OCI-LY7 (cell line): ENCODE data around the gene ESRP2. TPM values are rescaled to one million over a fixed set of nuclear protein-coding genes. Genes with fewer than 3 reads are reported as not detected.

ENCODE experiments used
- BruUV-seq: library from RNA; stranded (reverse); fragments of 400-500 nt; replicated peaks from 2 replicates; lab custom pipeline; 2021; lab: Mats Ljungman, UMichigan
- CTCF ChIA-PET: fragments of 300-600 bp; sonication (Branson Sonifier 250); formaldehyde crosslinking; loops from one replicate; lab custom pipeline; 2022; ENCODE audit warnings: antibody characterized with exemption; ENCODE audit not compliant: unreplicated experiment; lab: Charles Lee
- POLR2A ChIA-PET: fragments of 300-600 bp; sonication (Branson Sonifier 250); formaldehyde crosslinking; loops from one replicate; lab custom pipeline; 2022; ENCODE audit warnings: antibody characterized with exemption; lab: Charles Lee
- DNase-seq: peaks from one replicate; pipeline ENCODE4 v3.0.0-alpha.2; 2015; ENCODE audit warnings: low spot score
- H2AFZ ChIP-seq: fragments of 200-600 bp; sonication (generic), shearing (Covaris generic); 2 replicates; pipeline ENCODE4 v1.6.1; 2014; ENCODE audit warnings: mild to moderate bottlenecking, antibody characterized with exemption, low read length, moderate library complexity
- H3K27ac ChIP-seq: fragments of 200-600 bp; sonication (generic); 2 replicates; pipeline ENCODE4 v1.5.1; 2014; ENCODE audit warnings: mixed run types, low read depth, mild to moderate bottlenecking, moderate library complexity, low read length, inconsistent platforms; ENCODE audit not compliant: poor library complexity, severe bottlenecking
- H3K36me3 ChIP-seq: fragments of 200-600 bp; sonication (generic); 2 replicates; pipeline ENCODE4 v1.6.1; 2014; ENCODE audit warnings: mild to moderate bottlenecking, antibody characterized with exemption, low read length, moderate library complexity, mixed read lengths; ENCODE audit not compliant: insufficient read depth
- H3K4me1 ChIP-seq: fragments of 200-600 bp; sonication (generic); 2 replicates; pipeline ENCODE4 v1.5.1; 2014; ENCODE audit warnings: mild to moderate bottlenecking, low read length; ENCODE audit not compliant: insufficient read depth, poor library complexity, severe bottlenecking
- H3K4me2 ChIP-seq: fragments of 200-600 bp; sonication (generic); 2 replicates; pipeline ENCODE4 v1.6.1; 2014; ENCODE audit warnings: mild to moderate bottlenecking, low read length
- H3K4me3 ChIP-seq: fragments of 200-600 bp; sonication (generic); 2 replicates; pipeline ENCODE4 v1.5.1; 2014; ENCODE audit warnings: mild to moderate bottlenecking, low read depth, low read length; ENCODE audit not compliant: poor library complexity, severe bottlenecking
- H3K79me2 ChIP-seq: fragments of 200-600 bp; sonication (generic); 2 replicates; pipeline ENCODE4 v1.6.1; 2016; ENCODE audit warnings: low read depth, mild to moderate bottlenecking, low read length, moderate library complexity, mixed read lengths; ENCODE audit not compliant: insufficient read depth
- H3K9me2 ChIP-seq: fragments of 200-600 bp; sonication (generic); 2 replicates; pipeline ENCODE4 v1.6.1; 2016; ENCODE audit warnings: mild to moderate bottlenecking, low read length, mixed read lengths; ENCODE audit not compliant: insufficient read depth
- H3K9me3 ChIP-seq: fragments of 200-600 bp; sonication (generic); 2 replicates; pipeline ENCODE4 v1.6.1; 2014; ENCODE audit warnings: mild to moderate bottlenecking, mixed run types, low read length, mixed read lengths
- H4K20me1 ChIP-seq: fragments of 200-600 bp; sonication (generic); 2 replicates; pipeline ENCODE4 v1.6.1; 2014; ENCODE audit warnings: mild to moderate bottlenecking, antibody characterized with exemption, low read length, moderate library complexity, mixed read lengths; ENCODE audit not compliant: insufficient read depth
- EZH2phosphoT487 ChIP-seq: fragments of 200-600 bp; sonication (generic); IDR thresholded peaks from 2 replicates; pipeline ENCODE4 v1.6.1; 2018; ENCODE audit warnings: low read depth, borderline replicate concordance, mild to moderate bottlenecking, mixed run types, antibody characterized with exemption, low read length, moderate library complexity, mixed read lengths
- intact Hi-C: fragments of 100-400 bp; cut with micrococcal nuclease; formaldehyde crosslinking; loops from one replicate; pipeline ENCODE4 v1.10.0; 2022; ENCODE audit not compliant: unreplicated experiment
- total RNA-seq, 2 experiments: library from RNA; depleted of rRNA in 1 of 2; stranded (reverse); fragments of >200 nt in 1 of 2; shearing (Covaris generic) in 1 of 2; gene quantifications; 2 replicates each; pipeline ENCODE4 v1.2.3, GENCODE V29; 2014 to 2022
- TF ChIP-seq, protein P1 (sequence below): fragments of 200-600 bp; sonication (generic); conservative IDR thresholded peaks from 2 replicates; pipeline ENCODE4 v1.5.1; 2014; ENCODE audit warnings: mild to moderate bottlenecking, antibody characterized with exemption, low read length, moderate library complexity, mixed read lengths

The ESRP2 gene
- total RNA-seq, 2 experiments from 2014 or later = not detected

DNA sequence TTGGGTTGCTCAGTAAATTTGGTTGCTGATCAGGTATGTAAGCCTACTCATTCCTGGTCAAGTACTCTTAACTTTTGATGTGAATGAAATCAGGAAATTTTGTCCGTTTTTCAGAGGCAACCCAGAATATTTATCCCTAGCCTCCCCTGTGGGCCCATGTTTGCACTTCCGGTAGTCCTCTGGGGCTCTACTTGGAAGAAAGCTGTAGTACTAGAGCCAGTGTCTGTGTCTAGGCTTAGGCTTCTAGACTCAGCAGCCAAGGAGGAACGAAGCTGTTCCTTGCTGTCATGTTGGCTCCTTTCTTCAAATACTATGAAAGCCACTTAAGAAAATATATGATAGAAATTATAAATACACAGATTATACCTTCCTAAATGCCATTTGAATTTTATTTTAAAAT lies 21.2 kb downstream of the ESRP2 start:
- CTCF ChIA-PET = no interaction called here

DNA sequence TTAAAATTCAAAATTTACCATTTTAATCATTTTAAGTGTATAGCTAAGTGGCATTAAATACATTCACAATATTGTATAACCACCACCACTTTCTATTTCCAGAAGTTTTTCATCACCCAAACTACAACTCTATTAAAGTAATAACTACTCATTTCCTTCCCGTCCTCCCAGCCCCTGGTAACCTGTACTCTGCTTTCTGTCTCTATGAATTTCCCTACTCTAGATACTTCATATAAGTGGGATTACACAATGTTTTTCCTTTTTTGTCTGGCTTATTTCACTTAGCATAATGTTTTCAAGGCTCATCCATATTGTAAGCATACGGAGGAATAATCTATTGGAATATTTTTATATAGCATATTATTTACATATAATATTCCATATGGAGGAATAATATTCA lies 29.7 kb downstream of the ESRP2 start:
- Histone ChIP-seq H3K4me2 (no peak overlapping the region), H3K9me3 (no peaks in the 10 kb centered on the region), H3K79me2 (peaks cover 4% of the 10 kb centered on the region; the same call in 1 of the 2 replicates), H3K4me1 (no peaks in the 10 kb centered on the region), H4K20me1 (no peaks in the 10 kb centered on the region), H3K9me2 (no peaks in the 10 kb centered on the region), H3K36me3 (peaks cover 16% of the 10 kb centered on the region), H2AFZ (no peak overlapping the region), H3K27ac (no peak overlapping the region), H3K4me3 (no peak overlapping the region)
- TF ChIP-seq, protein P1, sequence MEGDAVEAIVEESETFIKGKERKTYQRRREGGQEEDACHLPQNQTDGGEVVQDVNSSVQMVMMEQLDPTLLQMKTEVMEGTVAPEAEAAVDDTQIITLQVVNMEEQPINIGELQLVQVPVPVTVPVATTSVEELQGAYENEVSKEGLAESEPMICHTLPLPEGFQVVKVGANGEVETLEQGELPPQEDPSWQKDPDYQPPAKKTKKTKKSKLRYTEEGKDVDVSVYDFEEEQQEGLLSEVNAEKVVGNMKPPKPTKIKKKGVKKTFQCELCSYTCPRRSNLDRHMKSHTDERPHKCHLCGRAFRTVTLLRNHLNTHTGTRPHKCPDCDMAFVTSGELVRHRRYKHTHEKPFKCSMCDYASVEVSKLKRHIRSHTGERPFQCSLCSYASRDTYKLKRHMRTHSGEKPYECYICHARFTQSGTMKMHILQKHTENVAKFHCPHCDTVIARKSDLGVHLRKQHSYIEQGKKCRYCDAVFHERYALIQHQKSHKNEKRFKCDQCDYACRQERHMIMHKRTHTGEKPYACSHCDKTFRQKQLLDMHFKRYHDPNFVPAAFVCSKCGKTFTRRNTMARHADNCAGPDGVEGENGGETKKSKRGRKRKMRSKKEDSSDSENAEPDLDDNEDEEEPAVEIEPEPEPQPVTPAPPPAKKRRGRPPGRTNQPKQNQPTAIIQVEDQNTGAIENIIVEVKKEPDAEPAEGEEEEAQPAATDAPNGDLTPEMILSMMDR = no peak
- TF ChIP-seq EZH2phosphoT487 = no peak
- intact Hi-C loops = no loop called here
- BruUV-seq = no TSS peak
- no peak for DNase-seq
- POLR2A ChIA-PET = interaction anchor here (0.5 to 1.0 kb wide), 5 partner anchors 9 to 86 kb away, joined by 3 to 8 read pairs (median 4); no protein-coding TSS in a partner anchor
- CTCF ChIA-PET = no interaction called here

More for the DNA sequence above, 21.2 kb downstream of the ESRP2 start:
- Histone ChIP-seq H3K4me1 (peaks cover 18% of the 10 kb centered on the region), H3K27ac (no peak overlapping the region), H2AFZ (no peak overlapping the region), H3K4me3 (no peak overlapping the region), H3K4me2 (no peak overlapping the region; the same call in 1 of the 2 replicates), H3K79me2 (peaks cover 14% of the 10 kb centered on the region; the same call in 1 of the 2 replicates), H3K36me3 (peaks cover 41% of the 10 kb centered on the region), H3K9me3 (no peaks in the 10 kb centered on the region), H4K20me1 (no peaks in the 10 kb centered on the region), H3K9me2 (no peaks in the 10 kb centered on the region)
- intact Hi-C loops = no loop called here
- BruUV-seq = no TSS peak
- POLR2A ChIA-PET = interaction anchor here (1.5 kb wide), 1 partner anchor 9 kb away, joined by 4 read pairs; no protein-coding TSS in a partner anchor
- no peak for TF ChIP-seq EZH2phosphoT487
- TF ChIP-seq, protein P1 = no peak
- DNase-seq = no peak

DNA sequence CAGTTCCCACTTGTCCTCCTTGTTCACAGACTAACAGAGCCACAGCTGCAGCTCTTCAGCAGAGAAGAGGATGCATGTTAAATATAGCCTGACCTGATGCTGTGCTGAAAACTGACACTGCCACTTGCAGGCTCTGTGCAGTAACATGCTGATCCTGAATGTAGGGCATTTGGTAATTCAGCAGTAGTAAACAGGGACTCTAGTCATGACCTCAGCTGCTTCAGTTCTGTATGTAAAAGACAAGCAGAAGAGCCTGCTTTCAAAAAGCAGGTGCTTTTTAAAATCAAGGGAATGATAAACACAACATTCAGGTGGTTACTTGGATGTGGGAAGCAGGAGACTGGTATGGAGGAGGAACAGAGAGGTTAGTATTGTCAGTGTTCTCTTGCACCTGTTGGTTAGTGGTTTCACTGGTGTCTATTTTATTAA lies 33.8 kb downstream of the ESRP2 start:
- no peaks in the 10 kb centered on the region for H3K9me3 ChIP-seq
- no peaks in the 10 kb centered on the region for H4K20me1 ChIP-seq
- peaks cover 8% of the 10 kb centered on the region; the same call in 1 of the 2 replicates for H3K36me3 ChIP-seq
- peak; percentile 34 for DNase-seq
- no peak overlapping the region for H3K4me2 ChIP-seq
- intact Hi-C loops = no loop called here
- BruUV-seq = no TSS peak
- H2AFZ ChIP-seq = no peak overlapping the region
- no peak overlapping the region for H3K4me3 ChIP-seq
- no peak overlapping the region for H3K27ac ChIP-seq
- H3K4me1 ChIP-seq = no peaks in the 10 kb centered on the region
- peaks cover 4% of the 10 kb centered on the region; the same call in 1 of the 2 replicates for H3K79me2 ChIP-seq
- TF ChIP-seq, protein P1 = no peak
- TF ChIP-seq EZH2phosphoT487 = no peak
- ChIA-PET POLR2A (no interaction called here), CTCF (interaction anchor here (0.6 kb wide), 1 partner anchor 1273 kb away, joined by 3 read pairs; no protein-coding TSS in a partner anchor)
- H3K9me2 ChIP-seq = no peaks in the 10 kb centered on the region
